Esophagus squamous epithelium (tissue), 4 donors: ENCODE results near the gene B2M.

ENCODE experiments used
- POLR2A ChIP-seq, 4 donors: fragments of 450-650 bp; IDR thresholded peaks; one replicate each; pipeline ENCODE4 v1.6.1; 2017; ENCODE audit warnings: antibody characterized with exemption in 4 of 4, mild to moderate bottlenecking in 4 of 4, moderate library complexity in 3 of 4
- TF ChIP-seq, protein P1 (sequence below), 6 experiments: fragments of 450-650 bp in 4 of 6; fragments of 200-600 bp in 2 of 6; sonication (generic) in 2 of 6; IDR thresholded peaks; one replicate each; pipeline ENCODE4 v1.5.1; 2016 to 2019; ENCODE audit warnings: antibody characterized with exemption in 6 of 6, mild to moderate bottlenecking in 4 of 6, moderate library complexity in 4 of 6

DNA sequence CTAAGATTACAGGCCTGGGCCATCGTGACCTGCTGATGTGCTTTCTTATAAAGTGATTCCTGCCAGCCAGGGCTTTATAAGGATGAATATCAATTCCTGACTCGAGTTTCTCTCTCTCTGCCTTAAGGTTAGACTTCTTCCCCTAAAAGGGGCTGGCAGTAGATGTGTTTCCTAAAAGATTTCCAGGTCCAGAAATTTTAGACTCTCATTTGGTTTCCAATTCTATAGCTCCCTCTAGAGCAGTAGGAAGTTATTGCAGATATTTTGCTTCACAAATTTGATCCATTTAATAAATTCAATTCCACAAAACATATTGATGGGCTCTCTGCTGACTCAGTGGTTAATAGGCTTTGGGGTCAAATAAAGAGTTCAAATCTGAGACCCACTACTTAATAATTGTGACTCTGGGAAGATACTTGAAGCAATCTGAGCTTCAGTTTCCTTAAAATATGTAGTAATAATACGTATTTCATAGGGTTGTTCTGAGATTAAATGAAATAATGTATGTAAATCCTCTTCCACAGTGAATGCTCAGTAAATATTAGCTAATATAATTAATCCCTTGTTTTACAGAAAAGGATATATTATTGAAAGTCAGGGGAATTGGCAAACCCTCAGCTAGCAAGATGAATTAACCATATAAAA, 27.1 kb downstream of the B2M start:
- TF ChIP-seq POLR2A (IDR thresholded peaks at IDR 0.05) = no peak
- TF ChIP-seq, protein P1, sequence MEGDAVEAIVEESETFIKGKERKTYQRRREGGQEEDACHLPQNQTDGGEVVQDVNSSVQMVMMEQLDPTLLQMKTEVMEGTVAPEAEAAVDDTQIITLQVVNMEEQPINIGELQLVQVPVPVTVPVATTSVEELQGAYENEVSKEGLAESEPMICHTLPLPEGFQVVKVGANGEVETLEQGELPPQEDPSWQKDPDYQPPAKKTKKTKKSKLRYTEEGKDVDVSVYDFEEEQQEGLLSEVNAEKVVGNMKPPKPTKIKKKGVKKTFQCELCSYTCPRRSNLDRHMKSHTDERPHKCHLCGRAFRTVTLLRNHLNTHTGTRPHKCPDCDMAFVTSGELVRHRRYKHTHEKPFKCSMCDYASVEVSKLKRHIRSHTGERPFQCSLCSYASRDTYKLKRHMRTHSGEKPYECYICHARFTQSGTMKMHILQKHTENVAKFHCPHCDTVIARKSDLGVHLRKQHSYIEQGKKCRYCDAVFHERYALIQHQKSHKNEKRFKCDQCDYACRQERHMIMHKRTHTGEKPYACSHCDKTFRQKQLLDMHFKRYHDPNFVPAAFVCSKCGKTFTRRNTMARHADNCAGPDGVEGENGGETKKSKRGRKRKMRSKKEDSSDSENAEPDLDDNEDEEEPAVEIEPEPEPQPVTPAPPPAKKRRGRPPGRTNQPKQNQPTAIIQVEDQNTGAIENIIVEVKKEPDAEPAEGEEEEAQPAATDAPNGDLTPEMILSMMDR (IDR thresholded peaks at IDR 0.05) = peak; percentile 49 to 75 (median 70)
